ENCODE data around the gene ADORA2A. TPM values are rescaled to one million over a fixed set of nuclear protein-coding genes. Genes with fewer than 3 reads are reported as not detected.

Gene ADORA2A
- polyA plus RNA-seq (2012; ENCODE audit: insufficient read depth, insufficient read length, low read depth): 5.2 TPM

DNA sequence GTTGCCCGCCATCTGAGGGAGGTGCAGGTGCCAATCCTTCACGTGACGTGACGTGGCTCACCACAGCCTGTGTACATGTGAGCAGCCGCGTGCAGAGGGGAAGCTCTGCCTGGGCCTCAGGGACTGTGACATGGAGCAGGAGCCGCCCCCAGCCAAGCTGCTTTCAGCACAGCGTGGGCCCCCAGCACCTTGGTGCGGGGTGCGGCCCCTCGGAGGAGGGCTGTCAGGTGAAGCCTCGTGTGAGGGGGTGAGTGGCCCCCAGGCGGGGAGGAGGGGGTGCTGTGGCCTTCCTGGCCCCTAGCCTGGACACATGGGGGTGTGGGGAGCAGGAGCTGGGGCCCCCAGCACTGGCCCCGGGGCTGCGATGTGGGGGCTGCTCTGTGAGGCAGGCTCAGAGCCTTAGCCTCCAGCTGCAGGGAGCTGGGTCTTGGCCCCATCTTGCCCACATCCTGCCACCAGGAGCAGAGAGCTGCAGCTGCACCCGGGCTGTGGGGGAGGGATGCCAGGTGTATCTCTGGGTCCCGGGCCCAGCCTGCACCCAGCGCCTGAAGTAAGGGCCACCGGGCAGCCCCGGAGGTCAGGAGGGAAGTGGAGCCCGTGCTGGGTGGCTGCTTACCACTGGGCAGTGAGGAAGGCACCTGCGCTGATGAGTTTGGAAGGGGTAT lies at the start of gene ADORA2A:
ADORA2A (plus strand) TSS at position 100 of the 665 bp plus-strand sequence. CDS start 5,806 bp downstream, outside the sequence.
- DNase-seq: no peak
- H3K9me3 ChIP-seq: no peaks in the 10 kb centered on the region
- peaks cover 36% of the 10 kb centered on the region for H3K4me1 ChIP-seq
- H3K36me3 ChIP-seq: no peaks in the 10 kb centered on the region
- H3K4me3 ChIP-seq (ENCODE audit: low read depth, low read length): no peak within 1 kb of the TSS
- no peaks in the 10 kb centered on the region for H3K27me3 ChIP-seq
- TF ChIP-seq, protein P1, sequence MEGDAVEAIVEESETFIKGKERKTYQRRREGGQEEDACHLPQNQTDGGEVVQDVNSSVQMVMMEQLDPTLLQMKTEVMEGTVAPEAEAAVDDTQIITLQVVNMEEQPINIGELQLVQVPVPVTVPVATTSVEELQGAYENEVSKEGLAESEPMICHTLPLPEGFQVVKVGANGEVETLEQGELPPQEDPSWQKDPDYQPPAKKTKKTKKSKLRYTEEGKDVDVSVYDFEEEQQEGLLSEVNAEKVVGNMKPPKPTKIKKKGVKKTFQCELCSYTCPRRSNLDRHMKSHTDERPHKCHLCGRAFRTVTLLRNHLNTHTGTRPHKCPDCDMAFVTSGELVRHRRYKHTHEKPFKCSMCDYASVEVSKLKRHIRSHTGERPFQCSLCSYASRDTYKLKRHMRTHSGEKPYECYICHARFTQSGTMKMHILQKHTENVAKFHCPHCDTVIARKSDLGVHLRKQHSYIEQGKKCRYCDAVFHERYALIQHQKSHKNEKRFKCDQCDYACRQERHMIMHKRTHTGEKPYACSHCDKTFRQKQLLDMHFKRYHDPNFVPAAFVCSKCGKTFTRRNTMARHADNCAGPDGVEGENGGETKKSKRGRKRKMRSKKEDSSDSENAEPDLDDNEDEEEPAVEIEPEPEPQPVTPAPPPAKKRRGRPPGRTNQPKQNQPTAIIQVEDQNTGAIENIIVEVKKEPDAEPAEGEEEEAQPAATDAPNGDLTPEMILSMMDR (IDR thresholded peaks at IDR 0.05; ENCODE audit: low read depth, low read length): no peak

DNA sequence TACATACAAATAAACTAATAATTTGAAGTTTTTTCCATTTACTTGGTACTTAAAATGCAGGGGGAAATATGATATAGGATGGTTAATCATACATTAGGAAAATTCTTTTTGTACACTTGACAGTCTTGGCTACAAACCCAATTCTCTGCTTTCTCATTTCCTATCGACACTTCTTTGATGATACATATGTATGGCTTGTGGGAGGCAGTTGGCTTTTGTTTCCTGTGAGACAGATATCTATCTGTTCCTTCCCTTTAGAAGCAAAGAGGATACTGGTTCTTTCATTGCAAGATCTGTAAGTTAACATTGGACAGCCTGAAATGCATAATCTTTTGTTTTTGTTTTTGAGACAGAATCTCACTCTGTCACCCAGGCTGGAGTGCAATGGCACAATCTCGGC lies 47.9 kb upstream of the ADORA2A start:
- no peak overlapping the region for H3K4me3 ChIP-seq (ENCODE audit: low read depth, low read length)
- TF ChIP-seq, protein P1 (IDR thresholded peaks at IDR 0.05; ENCODE audit: low read depth, low read length): no peak
- H3K9me3 ChIP-seq: no peaks in the 10 kb centered on the region; the same call in 1 of the 2 replicates
- H3K4me1 ChIP-seq: peaks cover 22% of the 10 kb centered on the region
- no peak for DNase-seq
- peaks cover 37% of the 10 kb centered on the region for H3K36me3 ChIP-seq
- no peaks in the 10 kb centered on the region for H3K27me3 ChIP-seq

DNA sequence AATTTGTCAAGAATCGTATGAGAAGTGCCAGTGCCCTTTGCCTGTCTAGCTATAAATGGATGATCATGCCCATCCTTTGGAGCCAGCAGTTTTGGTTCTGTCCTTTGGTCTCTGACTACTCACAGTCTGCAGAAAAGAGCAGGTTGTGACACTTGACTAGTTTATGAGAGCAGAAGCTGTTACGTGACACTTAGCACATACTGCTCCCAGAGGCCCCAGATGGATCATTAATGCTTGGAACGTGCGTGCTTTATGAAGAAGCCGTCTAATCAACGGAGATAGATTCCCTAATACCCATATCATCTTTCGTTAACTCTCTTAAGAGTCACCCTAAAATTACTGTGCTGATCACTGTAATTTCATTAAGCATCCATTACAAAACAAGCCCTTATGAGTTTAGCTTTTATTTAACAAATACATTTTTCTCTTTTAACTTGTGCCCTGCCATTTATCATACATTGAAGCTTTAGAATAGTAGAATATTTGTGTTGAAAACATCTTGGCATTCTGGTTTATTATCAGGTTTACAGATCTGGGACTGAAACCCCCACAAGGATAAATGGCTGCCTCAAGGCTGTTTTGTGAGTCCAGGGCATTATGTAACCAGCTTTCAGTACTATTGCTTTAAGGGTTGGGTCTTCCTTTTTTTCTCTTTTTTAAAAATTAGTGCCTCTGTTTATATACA lies 47.0 kb upstream of the ADORA2A start:
- TF ChIP-seq, protein P1 (IDR thresholded peaks at IDR 0.05; ENCODE audit: low read depth, low read length): no peak
- H3K4me1 ChIP-seq: peaks cover 22% of the 10 kb centered on the region
- no peak overlapping the region for H3K4me3 ChIP-seq (ENCODE audit: low read depth, low read length)
- no peaks in the 10 kb centered on the region for H3K27me3 ChIP-seq
- peaks cover 30% of the 10 kb centered on the region for H3K36me3 ChIP-seq
- H3K9me3 ChIP-seq: no peaks in the 10 kb centered on the region; the same call in 1 of the 2 replicates
- peak; percentile 13 for DNase-seq

DNA sequence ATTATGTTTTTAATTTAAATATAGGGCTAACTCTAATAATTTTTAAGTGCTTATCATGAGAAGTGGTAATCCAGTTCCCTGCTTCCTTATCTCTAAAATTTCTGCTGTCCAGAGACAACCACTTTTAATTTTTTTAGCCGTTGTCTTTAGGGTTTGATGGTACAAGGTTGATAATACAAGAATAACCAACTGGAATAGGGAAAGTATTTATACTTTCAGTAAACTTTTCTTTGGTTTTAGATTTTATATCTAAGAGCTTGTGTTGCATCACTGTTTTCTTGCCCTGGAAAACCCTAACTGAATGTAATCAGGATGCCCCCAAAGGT lies 46.5 kb upstream of the ADORA2A start:
- Histone ChIP-seq H3K9me3 (no peaks in the 10 kb centered on the region; the same call in 1 of the 2 replicates), H3K4me3 (ENCODE audit: low read depth, low read length) (no peak overlapping the region), H3K27me3 (no peaks in the 10 kb centered on the region), H3K4me1 (peaks cover 22% of the 10 kb centered on the region), H3K36me3 (peaks cover 25% of the 10 kb centered on the region)
- TF ChIP-seq, protein P1 (IDR thresholded peaks at IDR 0.05; ENCODE audit: low read depth, low read length): no peak
- no peak for DNase-seq

DNA sequence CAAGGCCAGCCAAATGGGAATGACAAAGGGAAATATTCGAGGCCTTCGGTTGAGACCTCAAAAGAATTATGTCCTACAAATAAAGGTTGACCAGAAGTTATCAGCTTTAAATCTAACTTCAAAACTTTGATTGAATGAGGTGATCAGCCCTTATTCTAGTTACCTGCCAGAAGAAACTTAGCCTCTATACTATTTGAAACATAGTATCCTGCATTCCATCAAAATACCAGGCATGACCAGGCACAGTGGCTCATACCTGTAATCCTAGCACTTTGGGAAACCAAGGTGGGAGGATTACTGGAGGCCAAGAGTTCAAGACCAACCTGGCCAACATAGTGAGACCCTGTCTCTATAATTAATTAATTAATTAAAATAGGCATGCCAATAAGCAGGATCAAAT lies 44.3 kb upstream of the ADORA2A start:
- no peaks in the 10 kb centered on the region for H3K27me3 ChIP-seq
- H3K4me1 ChIP-seq: peaks cover 22% of the 10 kb centered on the region
- no peak for DNase-seq
- peaks cover 6% of the 10 kb centered on the region for H3K36me3 ChIP-seq
- TF ChIP-seq, protein P1 (IDR thresholded peaks at IDR 0.05; ENCODE audit: low read depth, low read length): no peak
- no peak overlapping the region for H3K4me3 ChIP-seq (ENCODE audit: low read depth, low read length)
- H3K9me3 ChIP-seq: no peaks in the 10 kb centered on the region

DNA sequence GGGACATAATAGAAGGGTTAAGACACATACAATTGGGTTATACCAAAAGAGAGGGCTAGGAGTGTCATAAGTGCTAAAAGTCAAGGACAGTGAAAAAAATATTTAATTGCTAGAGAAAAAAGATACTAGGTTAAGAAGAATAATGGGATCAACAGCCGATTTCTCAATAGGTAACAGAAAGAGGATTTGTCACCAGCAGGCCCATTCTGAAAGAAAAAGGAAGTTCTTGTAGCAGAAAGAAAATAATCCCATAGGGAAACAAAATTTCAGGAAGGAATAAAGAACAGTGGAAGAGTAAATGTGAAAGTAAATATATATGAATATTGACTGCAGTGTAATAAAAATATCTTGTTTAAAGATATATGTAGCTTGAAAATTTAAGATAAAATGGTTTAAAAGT lies 43.3 kb upstream of the ADORA2A start:
- Histone ChIP-seq H3K36me3 (peaks cover 6% of the 10 kb centered on the region), H3K27me3 (no peaks in the 10 kb centered on the region), H3K9me3 (no peaks in the 10 kb centered on the region), H3K4me3 (ENCODE audit: low read depth, low read length) (no peak overlapping the region), H3K4me1 (peaks cover 22% of the 10 kb centered on the region)
- TF ChIP-seq, protein P1 (IDR thresholded peaks at IDR 0.05; ENCODE audit: low read depth, low read length): no peak
- DNase-seq: no peak

Measured in BE2C (cell line).